Naive thymus-derived CD4-positive, alpha-beta T cell (primary cell): ENCODE measurements around the gene CCDC171. TPM values are rescaled to one million over a fixed set of nuclear protein-coding genes. Genes with fewer than 3 reads are reported as not detected.

Experiments used
- ATAC-seq: fragments of 150-1000 bp; cut with Tn5 transposase; 2 replicates; pipeline ENCODE4 v1.10.0; 2021; ENCODE audit warnings: mild to moderate bottlenecking, moderate library complexity
- CTCF ChIA-PET: fragments of 350-600 bp; sonication (Branson Sonifier 250); formaldehyde crosslinking; loops from one replicate; lab custom pipeline; 2021; ENCODE audit warnings: antibody characterized with exemption; lab: Charles Lee
- POLR2A ChIA-PET: fragments of 350-600 bp; sonication (Branson Sonifier 250); formaldehyde crosslinking; loops from one replicate; lab custom pipeline; 2021; ENCODE audit warnings: antibody characterized with exemption, inconsistent platforms; lab: Charles Lee
- DNase-seq, 9 donors: peaks; one replicate each; pipeline versions ENCODE4 v3.0.0 to v3.0.0-alpha.2; 2020 to 2022; ENCODE audit warnings: mixed read lengths in 1 of 9
- H3K27ac ChIP-seq: one replicate; pipeline ENCODE4 v1.7.0; 2013; ENCODE audit warnings: mild to moderate bottlenecking, low read depth, low read length, moderate library complexity
- H3K27me3 ChIP-seq, 2 donors: one replicate each; pipeline ENCODE4 v1.7.0; 2013; ENCODE audit warnings: low read length in 2 of 2, mild to moderate bottlenecking in 2 of 2, moderate library complexity in 2 of 2; ENCODE audit not compliant: control insufficient read depth in 2 of 2, insufficient read depth in 2 of 2
- H3K36me3 ChIP-seq, 3 experiments: 1 replicate in 2 of 3; 2 replicates in 1 of 3; pipeline ENCODE4 v1.7.0; 2013; ENCODE audit warnings: low read length in 3 of 3, mild to moderate bottlenecking in 3 of 3, moderate library complexity in 1 of 3; ENCODE audit not compliant: insufficient read depth in 3 of 3, control insufficient read depth in 2 of 3
- H3K4me1 ChIP-seq, 2 donors: one replicate each; pipeline ENCODE4 v1.7.0; 2013; ENCODE audit warnings: low read length in 2 of 2, mild to moderate bottlenecking in 2 of 2, moderate library complexity in 1 of 2; ENCODE audit not compliant: control insufficient read depth in 2 of 2, insufficient read depth in 2 of 2
- H3K4me3 ChIP-seq: 2 replicates; pipeline ENCODE4 v1.7.0; 2013; ENCODE audit warnings: mild to moderate bottlenecking, low read length
- H3K9me3 ChIP-seq, 3 experiments: 1 replicate in 2 of 3; 2 replicates in 1 of 3; pipeline ENCODE4 v1.7.0; 2013; ENCODE audit warnings: low read length in 3 of 3; ENCODE audit not compliant: control insufficient read depth in 2 of 3
- H3K27ac Mint-ChIP-seq, 9 donors: one replicate each; pipeline ENCODE4 v1.8.0; 2020 to 2022; ENCODE audit warnings: mixed read lengths in 9 of 9, mild to moderate bottlenecking in 8 of 9, moderate library complexity in 5 of 9, inconsistent platforms in 2 of 9
- H3K27me3 Mint-ChIP-seq, 5 donors: one replicate each; pipeline ENCODE4 v1.8.0; 2021 to 2022; ENCODE audit warnings: mixed read lengths in 5 of 5, mild to moderate bottlenecking in 1 of 5
- H3K36me3 Mint-ChIP-seq, 5 donors: one replicate each; pipeline ENCODE4 v1.8.0; 2020 to 2022; ENCODE audit warnings: mixed read lengths in 5 of 5, mild to moderate bottlenecking in 3 of 5, inconsistent platforms in 1 of 5
- H3K4me1 Mint-ChIP-seq, 7 donors: one replicate each; pipeline ENCODE4 v1.8.0; 2020 to 2022; ENCODE audit warnings: mixed read lengths in 7 of 7, mild to moderate bottlenecking in 3 of 7, inconsistent platforms in 1 of 7
- H3K4me3 Mint-ChIP-seq, 10 donors: one replicate each; pipeline ENCODE4 v1.8.0; 2020 to 2022; ENCODE audit warnings: mild to moderate bottlenecking in 10 of 10, mixed read lengths in 10 of 10, moderate library complexity in 6 of 10, inconsistent platforms in 2 of 10
- H3K9me3 Mint-ChIP-seq, 11 donors: one replicate each; pipeline ENCODE4 v1.8.0; 2020 to 2022; ENCODE audit warnings: mixed read lengths in 11 of 11, mild to moderate bottlenecking in 4 of 11, inconsistent platforms in 1 of 11, moderate library complexity in 1 of 11
- intact Hi-C, 2 donors: fragments of 100-400 bp; cut with micrococcal nuclease; formaldehyde crosslinking; loops; one replicate each; pipeline ENCODE4 v1.15.1; 2023
- polyA plus RNA-seq, 2 donors: library from polyadenylated mRNA; unstranded; fragments of 300-500 nt; fragmentation: Illumina TruSeq; gene quantifications; one replicate each; pipeline ENCODE4 v1.2.3, GENCODE V29; 2021
- total RNA-seq, 6 experiments: library from RNA in 5 of 6; stranded (reverse) in 5 of 6; gene quantifications; 1 replicate in 5 of 6; 2 replicates in 1 of 6; pipeline ENCODE4 v1.2.3 and lab custom pipeline; 2021 to 2026

The CCDC171 gene
- total and polyA plus RNA-seq, 7 experiments from 2014 or later = 0.19 to 3.7 (median 1.1) TPM

DNA sequence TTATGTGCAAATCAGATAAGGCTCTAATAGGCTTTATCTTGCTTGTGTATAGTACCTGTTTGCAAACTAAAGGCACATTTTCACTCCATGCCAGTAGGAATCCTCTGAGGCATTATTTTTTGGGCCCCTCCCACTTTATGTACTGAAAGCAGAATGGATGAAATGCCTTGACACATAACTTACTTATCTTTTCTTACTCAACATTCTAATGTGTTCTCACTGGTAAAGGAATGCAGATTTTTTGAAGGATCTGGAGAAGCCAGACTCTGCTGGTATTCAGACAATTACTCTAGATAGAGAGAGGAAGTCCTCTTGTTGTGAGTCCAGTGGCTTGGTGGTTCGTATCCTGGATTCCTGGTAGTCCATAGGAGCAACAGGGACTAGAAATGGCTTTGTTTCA lies 336.7 kb downstream of the CCDC171 start:
- Mint-ChIP-seq H3K36me3 (peaks cover 0 to 5% (median 0%) of the 10 kb centered on the region in 5 donors), H3K27ac (no peak overlapping the region), H3K4me3 (no peak overlapping the region), H3K9me3 (peaks cover 0 to 13% (median 5%) of the 10 kb centered on the region in 11 donors), H3K27me3 (peaks cover 0 to 5% (median 0%) of the 10 kb centered on the region in 5 donors), H3K4me1 (no peaks in the 10 kb centered on the region)
- no peak for DNase-seq
- POLR2A ChIA-PET = no interaction called here
- Histone ChIP-seq H3K27ac (no peak overlapping the region), H3K4me1 (no peaks in the 10 kb centered on the region), H3K27me3 (no peaks in the 10 kb centered on the region), H3K36me3 (no peaks in the 10 kb centered on the region), H3K9me3 (no peaks in the 10 kb centered on the region), H3K4me3 (no peak overlapping the region)
- ATAC-seq = no peak
- CTCF ChIA-PET = no interaction called here
- intact Hi-C loops = no loop called here

DNA sequence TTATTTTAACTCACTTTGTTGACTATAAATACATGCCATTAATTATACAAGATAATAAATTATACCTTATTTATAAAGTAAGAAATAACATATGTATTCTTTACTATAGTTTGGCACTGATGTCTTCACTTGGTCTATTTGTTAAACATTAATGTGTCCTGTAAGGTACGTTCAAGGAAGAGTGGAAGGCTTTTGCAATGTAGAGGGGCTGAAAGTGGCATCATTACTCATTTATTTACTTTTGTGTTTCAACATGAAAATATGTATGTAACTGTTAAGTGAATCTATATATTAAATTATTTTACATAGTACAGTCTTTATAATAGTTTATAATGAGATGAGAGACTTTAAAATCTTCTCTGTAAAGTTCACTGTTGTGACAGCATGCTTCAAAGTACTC lies 348.7 kb downstream of the CCDC171 start:
- ChIA-PET POLR2A (no interaction called here), CTCF (no interaction called here)
- Mint-ChIP-seq H3K4me1 (no peaks in the 10 kb centered on the region), H3K27me3 (no peaks in the 10 kb centered on the region), H3K4me3 (no peak overlapping the region), H3K9me3 (peaks cover 0 to 41% (median 16%) of the 10 kb centered on the region in 11 donors), H3K36me3 (peaks cover 0 to 4% (median 3%) of the 10 kb centered on the region in 5 donors), H3K27ac (no peak overlapping the region)
- ATAC-seq (no peak), DNase-seq (no peak)
- intact Hi-C loops = no loop called here
- no peaks in the 10 kb centered on the region for H3K27me3 ChIP-seq
- no peaks in the 10 kb centered on the region for H3K9me3 ChIP-seq
- no peaks in the 10 kb centered on the region for H3K4me1 ChIP-seq
- H3K36me3 ChIP-seq = no peaks in the 10 kb centered on the region
- H3K27ac ChIP-seq = no peak overlapping the region
- H3K4me3 ChIP-seq = no peak overlapping the region

DNA sequence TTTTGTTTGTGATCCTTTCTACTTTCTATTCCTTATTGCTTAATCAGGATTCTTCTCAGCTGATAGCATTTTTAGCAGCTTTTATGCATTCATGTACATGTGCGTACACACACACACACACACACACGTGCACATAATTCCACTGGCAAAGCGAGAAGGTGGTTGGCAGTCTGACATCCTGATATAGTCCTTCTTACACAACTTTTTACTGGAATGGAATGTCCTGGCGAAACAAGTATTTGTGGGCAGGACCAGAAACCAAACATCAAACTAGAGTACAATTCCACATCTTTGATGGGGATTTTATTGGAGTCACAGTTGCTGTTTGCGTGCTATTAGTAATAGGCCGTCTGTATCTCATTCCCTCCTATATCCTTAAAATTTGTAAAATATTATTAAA lies 356.5 kb downstream of the CCDC171 start:
- no peak for DNase-seq
- ATAC-seq = no peak
- ChIA-PET CTCF (no interaction called here), POLR2A (no interaction called here)
- Mint-ChIP-seq H3K4me3 (no peak overlapping the region), H3K27me3 (no peaks in the 10 kb centered on the region), H3K9me3 (peaks cover 0 to 64% (median 21%) of the 10 kb centered on the region in 11 donors), H3K36me3 (no peaks in the 10 kb centered on the region), H3K4me1 (no peaks in the 10 kb centered on the region), H3K27ac (no peak overlapping the region)
- Histone ChIP-seq H3K27ac (no peak overlapping the region), H3K9me3 (no peaks in the 10 kb centered on the region), H3K36me3 (no peaks in the 10 kb centered on the region), H3K27me3 (no peaks in the 10 kb centered on the region), H3K4me1 (no peaks in the 10 kb centered on the region), H3K4me3 (no peak overlapping the region)
- intact Hi-C loops = no loop called here

DNA sequence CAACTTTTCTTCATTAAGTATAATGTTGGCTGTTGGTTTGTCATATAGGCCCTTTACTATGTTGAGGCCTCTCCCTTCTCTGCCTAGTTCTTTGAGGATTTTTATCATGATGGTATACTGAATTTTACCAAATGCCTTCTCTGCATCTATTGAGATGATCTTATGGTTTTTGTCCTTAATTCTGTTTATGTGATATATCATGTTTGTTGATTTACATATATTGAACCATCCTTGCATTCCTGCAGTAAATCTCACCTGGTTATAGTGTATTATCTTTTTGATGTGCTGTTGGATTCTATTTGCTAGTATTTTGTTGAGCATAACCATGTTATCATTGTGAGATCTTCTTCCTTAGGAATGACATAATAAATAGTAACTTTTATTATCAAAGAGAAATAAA lies 362.9 kb downstream of the CCDC171 start:
- H3K27me3 ChIP-seq = no peaks in the 10 kb centered on the region
- DNase-seq (peak in 2 of 9 donors; percentile 1), ATAC-seq (no peak)
- Mint-ChIP-seq H3K36me3 (peaks cover 0 to 7% (median 5%) of the 10 kb centered on the region in 5 donors), H3K27ac (no peak overlapping the region), H3K27me3 (no peaks in the 10 kb centered on the region), H3K4me3 (no peak overlapping the region), H3K9me3 (peaks cover 0 to 53% (median 19%) of the 10 kb centered on the region in 11 donors), H3K4me1 (no peaks in the 10 kb centered on the region)
- H3K4me1 ChIP-seq = no peaks in the 10 kb centered on the region
- CTCF ChIA-PET = no interaction called here
- H3K9me3 ChIP-seq = no peaks in the 10 kb centered on the region
- intact Hi-C loops = no loop called here
- no peaks in the 10 kb centered on the region for H3K36me3 ChIP-seq
- POLR2A ChIA-PET = no interaction called here
- no peak overlapping the region for H3K27ac ChIP-seq
- H3K4me3 ChIP-seq = no peak overlapping the region

DNA sequence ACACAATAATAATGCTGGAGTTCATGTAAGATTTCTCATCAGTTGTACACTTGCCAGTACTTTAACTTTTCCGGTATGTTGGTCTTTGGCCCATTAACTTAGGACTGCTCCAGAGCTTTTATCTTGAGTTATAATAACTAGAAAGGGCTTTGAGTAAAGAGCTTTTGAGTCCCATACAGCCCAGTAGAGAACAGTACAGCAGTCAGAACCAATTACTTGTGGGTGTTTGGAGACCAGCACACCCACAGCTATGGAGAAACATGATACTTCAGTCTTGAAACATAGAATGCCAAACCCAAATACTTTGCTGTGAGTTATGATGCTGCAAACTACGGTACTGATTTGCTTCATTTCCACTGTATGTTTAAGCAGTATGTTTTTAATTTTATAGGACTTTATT lies 374.3 kb downstream of the CCDC171 start:
- ChIA-PET CTCF (no interaction called here), POLR2A (no interaction called here)
- Mint-ChIP-seq H3K4me3 (no peak overlapping the region), H3K9me3 (peaks cover 0 to 10% (median 6%) of the 10 kb centered on the region in 11 donors), H3K4me1 (no peaks in the 10 kb centered on the region), H3K27ac (no peak overlapping the region), H3K27me3 (no peaks in the 10 kb centered on the region), H3K36me3 (no peaks in the 10 kb centered on the region)
- Histone ChIP-seq H3K4me3 (no peak overlapping the region), H3K4me1 (no peaks in the 10 kb centered on the region), H3K27me3 (no peaks in the 10 kb centered on the region), H3K27ac (no peak overlapping the region), H3K36me3 (no peaks in the 10 kb centered on the region), H3K9me3 (no peaks in the 10 kb centered on the region)
- DNase-seq (no peak), ATAC-seq (no peak)
- intact Hi-C loops = no loop called here

DNA sequence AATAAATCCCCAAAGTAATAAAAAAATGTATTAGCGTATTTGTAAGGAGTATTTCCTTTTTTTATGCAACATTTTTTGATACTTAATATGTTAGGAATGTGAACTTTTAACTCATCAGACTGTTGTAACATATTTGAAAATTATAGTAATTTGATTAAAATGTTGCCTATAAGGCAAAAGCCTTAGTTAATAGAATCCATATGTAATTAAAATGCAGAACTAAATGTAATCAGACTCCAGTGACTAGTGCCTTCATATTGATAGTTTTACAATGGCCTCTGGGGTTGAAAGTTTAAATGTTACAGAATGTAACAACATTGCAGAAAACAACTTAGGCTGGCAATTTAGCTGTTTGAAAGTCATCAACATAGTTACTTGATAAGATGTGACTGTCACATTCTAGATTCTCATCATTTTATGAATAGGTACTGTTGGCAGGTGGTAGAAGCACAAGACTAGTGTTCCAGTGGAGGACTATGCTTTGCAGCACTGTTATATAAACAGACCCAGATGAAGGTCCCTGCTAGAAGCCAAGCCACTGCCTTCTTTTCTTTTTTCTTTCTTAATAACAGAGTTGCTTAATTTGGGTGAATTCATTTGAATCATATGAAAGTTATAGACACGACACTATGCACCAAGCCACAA lies 382.9 kb downstream of the CCDC171 start:
- H3K36me3 ChIP-seq = no peaks in the 10 kb centered on the region
- H3K27ac ChIP-seq = no peak overlapping the region
- no peaks in the 10 kb centered on the region for H3K4me1 Mint-ChIP-seq
- CTCF ChIA-PET = no interaction called here
- ATAC-seq (no peak), DNase-seq (no peak)
- H3K4me3 Mint-ChIP-seq = no peak overlapping the region
- H3K9me3 ChIP-seq = no peaks in the 10 kb centered on the region
- no peak overlapping the region for H3K4me3 ChIP-seq
- H3K36me3 Mint-ChIP-seq = peaks cover 0 to 3% (median 0%) of the 10 kb centered on the region in 5 donors
- peaks cover 0 to 4% (median 0%) of the 10 kb centered on the region in 5 donors for H3K27me3 Mint-ChIP-seq
- peaks cover 0 to 24% (median 12%) of the 10 kb centered on the region in 11 donors for H3K9me3 Mint-ChIP-seq
- H3K27ac Mint-ChIP-seq = no peak overlapping the region
- H3K4me1 ChIP-seq = no peaks in the 10 kb centered on the region
- H3K27me3 ChIP-seq = no peaks in the 10 kb centered on the region
- intact Hi-C loops = no loop called here
- POLR2A ChIA-PET = no interaction called here

DNA sequence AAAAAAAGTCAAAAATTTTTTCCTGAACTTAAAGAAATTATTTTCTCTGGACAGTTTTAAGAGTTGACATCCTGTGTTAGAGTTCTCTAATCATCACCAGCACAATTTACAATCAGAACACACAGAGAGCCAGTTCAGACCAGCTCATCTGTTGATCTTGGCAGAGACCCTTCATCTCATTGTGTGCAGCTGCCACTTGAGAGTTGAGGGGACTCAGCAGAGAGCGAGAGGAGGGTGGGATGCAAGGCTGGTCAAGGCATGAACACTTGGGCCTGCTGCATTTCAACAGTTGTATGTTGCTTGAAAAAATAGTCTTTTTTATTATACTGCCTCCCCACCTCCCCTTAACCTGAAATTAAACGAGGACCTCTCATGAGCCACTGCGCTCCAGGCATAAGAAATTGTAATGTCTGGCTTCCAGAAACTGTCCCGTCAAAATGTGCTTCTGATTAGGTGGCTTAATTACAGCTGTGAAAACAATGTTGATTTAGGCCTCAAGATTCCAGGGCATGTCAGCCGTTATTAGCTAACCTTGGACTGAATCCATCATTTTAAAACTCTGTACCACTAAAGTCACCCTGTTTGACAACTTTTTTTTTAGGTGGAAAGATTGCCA lies 383.6 kb downstream of the CCDC171 start:
- Histone ChIP-seq H3K4me3 (no peak overlapping the region), H3K27me3 (no peaks in the 10 kb centered on the region), H3K27ac (no peak overlapping the region), H3K36me3 (no peaks in the 10 kb centered on the region), H3K9me3 (no peaks in the 10 kb centered on the region), H3K4me1 (no peaks in the 10 kb centered on the region)
- CTCF ChIA-PET = no interaction called here
- POLR2A ChIA-PET = no interaction called here
- no peak for ATAC-seq
- no peak overlapping the region for H3K4me3 Mint-ChIP-seq
- DNase-seq = no peak
- peaks cover 0 to 23% (median 7%) of the 10 kb centered on the region in 11 donors for H3K9me3 Mint-ChIP-seq
- H3K27me3 Mint-ChIP-seq = peaks cover 0 to 4% (median 0%) of the 10 kb centered on the region in 5 donors
- intact Hi-C loops = no loop called here
- H3K36me3 Mint-ChIP-seq = peaks cover 0 to 3% (median 0%) of the 10 kb centered on the region in 5 donors
- H3K4me1 Mint-ChIP-seq = no peaks in the 10 kb centered on the region
- H3K27ac Mint-ChIP-seq = no peak overlapping the region
